C4-2B (cell line): ENCODE data around the gene REXO1.

Experiments
- H3K27ac ChIP-seq: fragments of 450-650 bp; 2 replicates; pipeline ENCODE4 v1.5.1; 2017
- ZFX ChIP-seq: fragments of 450-650 bp; IDR thresholded peaks from 2 replicates; pipeline ENCODE4 v1.6.1; 2017
- TF ChIP-seq, protein P1 (sequence below): fragments of 450-650 bp; conservative IDR thresholded peaks from 2 replicates; pipeline ENCODE4 v1.5.1; 2017; ENCODE audit warnings: mild to moderate bottlenecking

REXO1 gene

DNA sequence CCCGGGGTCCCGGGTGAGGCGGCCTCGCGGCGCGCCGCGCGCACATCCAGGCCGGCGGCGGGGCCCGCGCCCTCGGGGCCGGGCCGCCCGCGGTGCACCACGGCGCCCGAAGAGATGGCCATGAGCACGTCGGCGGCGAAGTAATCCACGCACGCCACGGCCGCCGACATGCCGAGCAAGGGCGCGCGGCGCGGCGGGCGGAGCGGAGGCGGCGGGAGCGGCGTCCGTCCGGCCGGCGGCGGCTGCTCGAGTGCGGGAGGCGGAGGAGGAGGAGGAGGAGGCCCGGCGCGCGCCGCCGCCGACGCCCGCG, 15.0 kb upstream of the REXO1 start, which contains the start of gene KLF16:
Gene KLF16 (minus strand): TSS at position 252 of the 310 bp plus-strand sequence. CDS start 82 bp downstream, at position 170.
- 0 out of 2 replicates have a peak, but pooled peaks have one; percentile 29 for TF ChIP-seq ZFX
- TF ChIP-seq, protein P1, sequence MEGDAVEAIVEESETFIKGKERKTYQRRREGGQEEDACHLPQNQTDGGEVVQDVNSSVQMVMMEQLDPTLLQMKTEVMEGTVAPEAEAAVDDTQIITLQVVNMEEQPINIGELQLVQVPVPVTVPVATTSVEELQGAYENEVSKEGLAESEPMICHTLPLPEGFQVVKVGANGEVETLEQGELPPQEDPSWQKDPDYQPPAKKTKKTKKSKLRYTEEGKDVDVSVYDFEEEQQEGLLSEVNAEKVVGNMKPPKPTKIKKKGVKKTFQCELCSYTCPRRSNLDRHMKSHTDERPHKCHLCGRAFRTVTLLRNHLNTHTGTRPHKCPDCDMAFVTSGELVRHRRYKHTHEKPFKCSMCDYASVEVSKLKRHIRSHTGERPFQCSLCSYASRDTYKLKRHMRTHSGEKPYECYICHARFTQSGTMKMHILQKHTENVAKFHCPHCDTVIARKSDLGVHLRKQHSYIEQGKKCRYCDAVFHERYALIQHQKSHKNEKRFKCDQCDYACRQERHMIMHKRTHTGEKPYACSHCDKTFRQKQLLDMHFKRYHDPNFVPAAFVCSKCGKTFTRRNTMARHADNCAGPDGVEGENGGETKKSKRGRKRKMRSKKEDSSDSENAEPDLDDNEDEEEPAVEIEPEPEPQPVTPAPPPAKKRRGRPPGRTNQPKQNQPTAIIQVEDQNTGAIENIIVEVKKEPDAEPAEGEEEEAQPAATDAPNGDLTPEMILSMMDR, result no peak
- peak within 1 kb of the TSS; percentile 92 for H3K27ac ChIP-seq

DNA sequence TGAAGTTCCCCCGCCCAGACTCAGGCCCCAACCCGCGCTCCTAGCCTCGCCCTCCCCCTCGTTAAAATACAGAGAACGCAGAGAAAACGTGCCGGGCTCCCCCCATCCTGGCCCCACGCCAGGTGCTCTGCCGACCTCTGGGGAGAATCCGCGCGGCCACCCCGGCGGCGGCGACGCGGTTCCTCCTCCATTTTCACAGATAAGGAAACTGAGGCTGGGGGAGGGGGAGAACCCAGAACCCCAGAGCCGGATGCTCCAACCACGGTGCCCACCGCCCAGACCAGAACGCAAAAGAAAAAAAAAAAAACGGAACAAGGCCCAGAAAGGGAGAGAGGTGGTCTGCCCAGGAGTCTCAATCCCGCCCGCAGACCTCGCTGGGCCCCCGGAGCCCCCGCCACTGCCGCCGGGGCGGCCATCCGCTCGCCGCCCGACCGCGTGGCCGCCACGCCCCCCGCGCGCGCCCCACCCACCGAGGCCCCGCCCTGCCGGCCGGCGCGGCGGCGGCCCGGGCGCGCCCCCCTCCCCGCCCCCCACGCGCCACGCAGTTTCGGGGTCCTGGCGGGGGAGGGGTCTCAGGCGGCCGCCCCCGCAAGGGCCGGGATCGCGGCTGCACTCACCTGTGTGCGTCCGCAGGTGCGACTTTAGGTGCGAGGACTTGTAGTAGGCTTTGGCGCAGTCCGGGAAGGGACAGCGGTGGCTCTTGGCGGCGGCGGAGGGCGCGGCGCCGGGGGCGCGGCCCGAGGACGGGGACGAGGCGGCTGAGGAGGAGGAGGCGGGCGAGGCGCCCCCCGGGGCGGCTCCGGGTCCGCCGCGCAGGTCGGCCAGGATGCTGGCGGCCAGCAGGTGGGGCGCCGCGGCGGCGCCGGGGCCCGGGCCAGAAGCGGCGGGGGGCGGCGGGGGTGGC, 14.4 kb upstream of the REXO1 start:
- H3K27ac ChIP-seq, result peak overlapping the region; percentile 92

DNA sequence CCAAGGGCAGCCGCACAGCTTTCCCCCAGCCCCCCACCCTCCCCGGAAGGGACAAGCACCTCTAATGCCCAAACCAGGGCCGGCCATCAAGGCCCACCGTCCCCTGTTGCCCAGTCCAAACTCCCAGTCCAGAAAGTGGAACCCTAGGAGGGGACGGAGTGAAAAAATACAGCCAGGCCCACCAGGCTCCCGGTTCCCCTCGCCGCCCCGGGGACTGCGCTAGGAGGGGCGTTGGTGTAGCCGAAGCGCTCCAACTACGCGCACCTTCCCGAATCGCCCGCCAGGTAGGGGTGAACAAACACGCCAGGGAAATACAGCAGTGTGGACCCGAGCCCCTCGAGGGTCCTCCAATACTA, 13.8 kb upstream of the REXO1 start:
- H3K27ac ChIP-seq, result peak overlapping the region; percentile 92
- TF ChIP-seq, protein P1, result no peak
- TF ChIP-seq ZFX, result peak; percentile 27; the same call in 1 of the 2 replicates

More for the DNA sequence above, 14.4 kb upstream of the REXO1 start:
- no peak for TF ChIP-seq ZFX
- TF ChIP-seq, protein P1, result no peak

DNA sequence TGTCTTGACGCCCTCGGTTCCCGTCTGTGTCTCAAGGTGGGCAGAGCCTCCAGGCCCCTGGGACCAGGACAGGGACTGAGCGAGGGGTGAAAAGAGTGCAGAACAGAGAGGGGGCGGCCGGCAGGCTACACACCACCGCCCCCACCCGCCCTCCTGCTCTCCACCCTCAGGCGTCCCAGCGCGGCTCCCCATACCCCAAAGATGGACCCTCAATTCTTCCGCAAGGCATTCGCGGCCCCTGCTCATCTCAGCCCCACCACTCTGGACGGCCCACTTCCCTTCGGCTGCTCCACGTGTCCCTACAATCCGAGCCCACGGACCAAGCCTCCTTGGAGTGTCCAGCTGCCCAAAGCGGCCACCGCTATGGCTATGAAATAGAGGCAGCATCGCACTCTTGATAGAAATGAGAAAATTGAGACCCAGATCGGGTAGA, 13.3 kb upstream of the REXO1 start:
- TF ChIP-seq, protein P1, result no peak
- TF ChIP-seq ZFX, result no peak
- peak overlapping the region; percentile 92 for H3K27ac ChIP-seq

DNA sequence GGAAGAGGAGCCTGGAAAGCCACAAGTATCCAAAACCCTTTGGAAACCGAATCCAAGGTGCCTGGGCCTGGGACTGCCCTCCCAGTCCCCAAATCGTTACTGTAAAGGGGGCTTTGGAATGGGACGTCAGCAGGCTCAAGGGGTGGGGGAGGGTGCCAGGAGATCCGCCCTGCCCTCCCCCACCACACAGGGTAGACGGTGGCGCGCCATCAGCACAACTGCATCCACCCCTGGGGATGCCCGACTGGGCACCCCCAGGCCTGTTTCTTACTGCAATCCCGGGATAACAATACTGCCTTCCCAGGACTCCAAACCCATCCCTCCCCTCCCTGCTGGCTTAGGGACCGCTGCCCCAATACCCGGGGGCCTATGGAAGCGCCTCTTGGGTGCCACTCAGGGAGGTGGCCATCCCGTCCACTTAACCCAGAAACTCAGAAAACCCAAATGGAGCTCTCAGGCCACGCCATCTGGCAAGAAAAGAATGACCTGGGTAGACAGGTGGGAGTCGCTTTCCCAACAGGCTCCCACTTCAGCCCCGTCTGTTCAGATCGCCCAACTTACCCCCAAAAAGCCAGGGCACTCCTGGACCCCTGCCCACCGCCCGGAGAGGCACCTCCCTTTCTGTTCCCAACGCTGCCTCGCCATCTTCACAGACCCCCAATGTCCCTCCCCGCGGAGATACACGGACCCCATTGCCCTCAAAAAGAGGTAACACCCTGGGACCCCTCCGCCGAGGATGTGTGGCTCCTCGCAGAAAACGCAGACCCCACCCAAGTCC, 12.7 kb upstream of the REXO1 start:
- H3K27ac ChIP-seq, result peak overlapping the region; percentile 92; the same call in 1 of the 2 replicates
- TF ChIP-seq, protein P1, result no peak
- TF ChIP-seq ZFX, result no peak

DNA sequence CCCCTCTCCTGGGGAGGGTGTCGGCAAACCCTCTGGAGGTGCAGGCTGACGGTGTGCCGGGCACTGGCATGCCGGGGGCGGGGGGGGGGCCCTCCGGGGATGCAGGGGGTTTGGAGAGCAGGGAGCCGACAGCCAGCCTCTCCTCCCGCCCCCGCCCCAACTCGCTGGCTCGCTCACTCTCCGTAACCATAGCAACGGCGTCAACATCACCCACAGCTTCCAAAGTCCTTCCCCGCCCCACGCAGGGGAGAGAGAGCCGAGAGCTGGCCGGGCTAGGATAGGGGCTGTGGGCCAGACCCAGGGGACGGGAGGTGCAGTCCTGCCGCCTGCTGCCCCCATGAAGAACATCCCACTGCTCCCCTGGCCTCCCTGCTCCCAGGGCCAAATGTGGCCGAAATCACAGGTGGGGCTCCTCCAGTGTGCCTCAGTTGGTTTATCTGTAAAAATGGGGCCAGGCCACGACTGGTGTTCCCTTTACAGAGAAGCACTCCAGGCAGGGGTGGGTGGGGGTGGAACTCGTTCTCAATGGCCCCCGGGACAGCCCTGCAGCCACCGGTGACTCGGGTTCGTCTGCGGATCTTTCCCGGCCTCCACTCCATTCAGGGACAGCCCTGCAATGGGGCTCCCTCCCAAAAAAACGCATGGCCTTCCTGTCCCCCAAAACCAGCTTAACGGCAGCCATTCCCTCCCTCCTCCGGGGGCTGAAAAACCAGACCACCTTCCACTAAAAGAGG, 11.9 kb upstream of the REXO1 start:
- no peak overlapping the region; the same call in 1 of the 2 replicates for H3K27ac ChIP-seq
- no peak for TF ChIP-seq ZFX
- TF ChIP-seq, protein P1, result no peak
